ENCODE data around the gene RAP2B.
"Not testable (repeated sequence)": the region's sequence is repeated elsewhere in the genome, so short reads cannot be mapped to it uniquely, and the experiment has no call there.

The RAP2B gene

DNA sequence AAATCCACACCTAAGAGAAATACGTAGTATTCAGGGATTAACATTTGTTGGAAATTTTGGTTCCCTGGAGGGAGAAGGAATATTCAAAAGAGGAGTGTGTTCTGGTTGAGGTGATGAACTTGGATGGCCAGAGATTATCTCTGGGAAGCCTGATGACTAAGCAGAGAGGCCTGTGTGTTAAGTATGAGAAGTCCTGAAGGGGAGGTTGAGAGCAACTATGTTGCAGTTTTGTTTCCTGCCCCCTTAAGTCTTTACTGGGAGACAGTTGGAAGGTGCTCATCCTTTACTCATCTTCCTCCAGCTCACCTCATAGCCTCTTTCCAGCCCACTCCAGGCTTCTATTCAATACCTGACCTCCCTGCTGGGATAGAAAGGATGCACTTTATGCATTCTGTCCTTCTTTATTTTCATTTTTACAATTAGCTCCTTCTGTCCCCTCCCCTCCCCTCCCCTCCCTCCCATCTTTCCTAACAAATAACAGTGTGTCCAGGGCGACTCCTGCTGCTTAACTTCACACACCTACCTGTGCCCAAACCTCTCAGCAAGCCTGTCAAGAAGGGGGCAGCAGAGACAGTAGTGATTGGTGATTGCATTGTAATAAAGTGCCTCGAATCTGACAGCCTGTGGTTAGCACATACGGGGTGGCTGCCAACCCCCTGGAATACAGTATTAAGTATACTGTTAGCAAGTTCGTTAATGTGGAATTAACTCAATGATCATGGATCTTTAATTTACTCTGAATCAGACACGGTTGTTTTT lies 11.9 kb downstream of the RAP2B start:
- TF ChIP-seq, protein P1, sequence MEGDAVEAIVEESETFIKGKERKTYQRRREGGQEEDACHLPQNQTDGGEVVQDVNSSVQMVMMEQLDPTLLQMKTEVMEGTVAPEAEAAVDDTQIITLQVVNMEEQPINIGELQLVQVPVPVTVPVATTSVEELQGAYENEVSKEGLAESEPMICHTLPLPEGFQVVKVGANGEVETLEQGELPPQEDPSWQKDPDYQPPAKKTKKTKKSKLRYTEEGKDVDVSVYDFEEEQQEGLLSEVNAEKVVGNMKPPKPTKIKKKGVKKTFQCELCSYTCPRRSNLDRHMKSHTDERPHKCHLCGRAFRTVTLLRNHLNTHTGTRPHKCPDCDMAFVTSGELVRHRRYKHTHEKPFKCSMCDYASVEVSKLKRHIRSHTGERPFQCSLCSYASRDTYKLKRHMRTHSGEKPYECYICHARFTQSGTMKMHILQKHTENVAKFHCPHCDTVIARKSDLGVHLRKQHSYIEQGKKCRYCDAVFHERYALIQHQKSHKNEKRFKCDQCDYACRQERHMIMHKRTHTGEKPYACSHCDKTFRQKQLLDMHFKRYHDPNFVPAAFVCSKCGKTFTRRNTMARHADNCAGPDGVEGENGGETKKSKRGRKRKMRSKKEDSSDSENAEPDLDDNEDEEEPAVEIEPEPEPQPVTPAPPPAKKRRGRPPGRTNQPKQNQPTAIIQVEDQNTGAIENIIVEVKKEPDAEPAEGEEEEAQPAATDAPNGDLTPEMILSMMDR (IDR thresholded peaks at IDR 0.05; ENCODE audit: low read depth, low read length, missing control alignments), result no peak
- H3K4me3 ChIP-seq (ENCODE audit: low read depth, low read length), result no peak overlapping the region
- no peak for DNase-seq (ENCODE audit: low read depth)

DNA sequence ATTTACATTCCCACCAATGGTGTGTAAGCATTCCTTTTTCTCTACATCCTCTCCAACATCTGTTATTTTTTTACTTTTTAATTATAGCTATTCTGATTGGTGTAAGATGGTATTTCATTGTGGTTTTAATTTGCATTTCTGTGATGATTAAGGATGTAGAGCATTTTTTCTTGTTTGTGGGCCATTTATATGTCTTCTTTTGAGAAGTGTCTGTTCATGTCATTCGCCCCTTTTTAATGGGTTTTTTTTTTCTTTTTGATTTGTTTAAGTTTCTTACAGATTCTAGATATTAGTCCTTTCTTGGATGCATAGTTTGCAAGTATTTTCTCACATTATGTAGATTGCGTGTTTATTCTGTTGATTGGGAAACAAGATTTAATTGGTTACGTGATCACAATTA lies 14.2 kb downstream of the RAP2B start:
- DNase-seq (ENCODE audit: low read depth), result no peak
- H3K4me3 ChIP-seq (ENCODE audit: low read depth, low read length), result no peak overlapping the region
- TF ChIP-seq, protein P1 (IDR thresholded peaks at IDR 0.05; ENCODE audit: low read depth, low read length, missing control alignments), result no peak

DNA sequence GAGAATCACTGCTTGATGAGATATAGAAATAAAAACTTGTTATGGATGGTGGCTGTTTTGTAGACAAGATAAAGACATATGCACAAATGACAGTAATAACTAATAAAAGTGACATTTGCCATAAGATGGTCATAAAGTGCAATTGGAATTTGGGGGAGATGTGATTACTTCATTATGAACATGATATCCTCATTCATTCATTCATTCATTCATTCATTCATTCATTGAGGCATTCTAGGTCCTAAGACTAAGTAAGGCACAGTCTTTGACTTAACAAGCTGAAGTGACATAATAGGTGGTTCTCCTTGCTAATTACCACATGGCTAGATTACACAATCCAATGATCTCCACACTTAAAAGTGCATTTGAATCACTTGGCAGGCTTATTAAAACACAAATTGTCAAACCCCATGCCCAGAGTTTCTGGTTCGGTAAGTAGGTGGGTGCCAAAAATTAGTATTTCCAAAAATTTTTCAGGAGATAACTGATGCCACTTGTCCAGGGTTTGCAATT lies 18.9 kb downstream of the RAP2B start:
- DNase-seq (ENCODE audit: low read depth), result no peak
- TF ChIP-seq, protein P1 (IDR thresholded peaks at IDR 0.05; ENCODE audit: low read depth, low read length, missing control alignments), result no peak

DNA sequence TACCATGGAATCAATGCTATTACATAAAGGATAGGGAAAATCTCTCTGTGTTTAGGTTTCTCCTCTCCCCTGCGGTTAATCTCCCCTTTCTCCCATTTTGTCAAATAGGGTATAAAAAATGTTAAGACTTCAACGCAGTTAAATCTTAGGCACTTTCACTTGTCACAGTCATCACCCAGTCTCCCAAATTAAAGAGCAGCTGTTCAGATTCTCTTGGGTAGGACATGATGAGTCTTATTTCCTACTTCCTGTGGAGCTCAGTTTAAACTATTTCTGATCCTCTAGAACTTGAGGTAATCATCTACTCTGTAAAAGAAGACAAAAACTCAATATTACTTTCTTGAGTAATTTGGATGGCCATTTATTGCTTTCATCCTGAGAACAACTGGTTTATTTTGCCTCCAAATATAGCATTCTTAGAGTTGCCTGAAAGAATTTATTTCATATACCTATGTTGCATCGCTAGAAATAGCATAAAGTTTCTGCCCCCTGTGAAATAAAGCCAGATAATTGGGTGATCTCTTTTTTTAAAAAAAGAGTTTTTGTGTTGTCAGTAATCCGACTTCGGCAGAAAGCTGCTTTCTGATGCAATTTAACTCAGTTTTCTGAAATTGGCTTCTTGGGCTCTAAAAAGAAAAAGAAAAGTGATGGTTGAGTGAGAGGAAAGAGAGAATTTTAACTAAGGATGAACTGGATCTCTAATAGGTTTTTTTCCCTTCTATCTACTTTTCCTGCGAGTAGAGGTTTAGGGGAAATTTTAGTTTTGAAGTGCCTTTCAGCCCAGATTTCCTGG lies 20.7 kb downstream of the RAP2B start:
- no peak for DNase-seq (ENCODE audit: low read depth)
- H3K4me3 ChIP-seq (ENCODE audit: low read depth, low read length), result no peak overlapping the region
- TF ChIP-seq, protein P1 (IDR thresholded peaks at IDR 0.05; ENCODE audit: low read depth, low read length, missing control alignments), result no peak

More for the DNA sequence above, 18.9 kb downstream of the RAP2B start:
- no peak overlapping the region for H3K4me3 ChIP-seq (ENCODE audit: low read depth, low read length)

DNA sequence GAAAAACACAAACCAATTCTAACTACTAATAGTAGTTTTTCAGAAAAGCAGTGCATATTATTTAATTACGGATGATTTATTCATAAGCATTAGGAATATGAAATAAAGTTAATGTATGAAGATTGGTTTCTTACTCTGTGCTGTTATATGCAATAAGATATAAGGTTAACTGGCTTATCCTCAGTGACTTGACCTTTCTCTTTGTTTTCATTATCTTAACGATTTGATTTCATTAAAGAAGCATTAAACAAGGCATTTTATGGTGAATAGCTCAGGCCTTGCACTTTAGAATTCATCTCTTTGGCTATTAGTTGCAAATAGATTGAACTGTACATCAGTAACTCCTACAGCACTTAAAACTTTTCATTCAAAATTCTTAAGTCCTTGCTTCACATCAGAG lies 28.9 kb downstream of the RAP2B start:
- H3K4me3 ChIP-seq (ENCODE audit: low read depth, low read length), result no peak overlapping the region
- TF ChIP-seq, protein P1 (IDR thresholded peaks at IDR 0.05; ENCODE audit: low read depth, low read length, missing control alignments), result no peak
- no peak for DNase-seq (ENCODE audit: low read depth)

DNA sequence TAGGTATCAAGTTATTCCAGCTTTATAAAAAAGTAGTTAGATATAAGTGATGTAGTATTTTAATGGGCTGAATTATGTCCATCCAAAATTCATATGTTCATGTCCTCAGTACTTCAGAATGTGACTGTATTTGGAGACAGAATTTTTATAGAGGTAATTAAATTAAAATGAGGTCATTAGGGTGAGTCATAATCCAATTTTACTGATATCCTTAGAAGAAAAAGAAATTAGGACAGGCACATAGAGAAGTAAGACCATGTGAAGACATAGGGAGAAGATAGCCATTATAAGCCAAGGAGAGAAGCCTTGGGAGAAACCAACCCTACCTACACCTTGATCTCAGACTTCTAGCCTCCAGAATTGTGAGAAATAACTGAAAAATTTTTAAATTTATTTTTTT lies 30.3 kb downstream of the RAP2B start:
- TF ChIP-seq, protein P1 (IDR thresholded peaks at IDR 0.05; ENCODE audit: low read depth, low read length, missing control alignments), result no peak
- no peak overlapping the region for H3K4me3 ChIP-seq (ENCODE audit: low read depth, low read length)
- no peak for DNase-seq (ENCODE audit: low read depth)

DNA sequence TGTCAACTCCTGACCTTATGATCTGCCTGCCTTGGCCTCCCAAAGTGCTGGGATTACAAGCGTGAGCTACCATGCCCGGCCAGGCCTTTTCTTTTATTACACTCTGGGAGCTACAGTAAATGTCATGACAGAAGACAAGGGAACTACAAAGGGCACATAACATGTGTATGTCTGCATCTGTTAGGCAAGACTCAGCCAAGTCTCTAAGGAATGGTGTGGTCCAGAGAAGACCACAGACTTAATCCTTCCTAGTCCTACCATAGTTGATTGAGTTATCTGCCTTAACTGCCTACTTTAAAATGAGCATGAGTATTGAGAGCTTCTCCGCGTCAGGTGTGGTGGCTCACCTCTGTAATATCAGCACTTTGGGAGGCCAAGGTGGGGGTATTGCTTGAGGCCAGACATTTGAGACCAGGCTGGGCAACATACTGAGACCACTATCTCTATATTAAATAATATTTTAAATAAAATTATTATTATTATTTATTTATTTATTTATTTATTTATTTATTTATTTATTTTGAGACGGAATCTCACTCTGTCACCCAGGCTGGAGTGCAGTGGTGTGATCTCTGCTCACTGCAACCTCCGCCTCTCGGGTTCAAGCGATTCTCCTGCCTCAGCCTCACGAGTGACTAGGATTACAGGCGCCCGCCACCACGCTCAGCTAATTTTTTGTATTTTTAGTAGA lies 31.9 kb downstream of the RAP2B start:
- DNase-seq (ENCODE audit: low read depth); H3K4me3 ChIP-seq (ENCODE audit: low read depth, low read length): not testable (repeated sequence)
